ENCODE data around the gene IDH3G. TPM values are rescaled to one million over a fixed set of nuclear protein-coding genes. Genes with fewer than 3 reads are reported as not detected.

Gene IDH3G
- total and polyA plus RNA-seq, 4 donors = 33.3 to 72.5 (median 47.6) TPM

DNA sequence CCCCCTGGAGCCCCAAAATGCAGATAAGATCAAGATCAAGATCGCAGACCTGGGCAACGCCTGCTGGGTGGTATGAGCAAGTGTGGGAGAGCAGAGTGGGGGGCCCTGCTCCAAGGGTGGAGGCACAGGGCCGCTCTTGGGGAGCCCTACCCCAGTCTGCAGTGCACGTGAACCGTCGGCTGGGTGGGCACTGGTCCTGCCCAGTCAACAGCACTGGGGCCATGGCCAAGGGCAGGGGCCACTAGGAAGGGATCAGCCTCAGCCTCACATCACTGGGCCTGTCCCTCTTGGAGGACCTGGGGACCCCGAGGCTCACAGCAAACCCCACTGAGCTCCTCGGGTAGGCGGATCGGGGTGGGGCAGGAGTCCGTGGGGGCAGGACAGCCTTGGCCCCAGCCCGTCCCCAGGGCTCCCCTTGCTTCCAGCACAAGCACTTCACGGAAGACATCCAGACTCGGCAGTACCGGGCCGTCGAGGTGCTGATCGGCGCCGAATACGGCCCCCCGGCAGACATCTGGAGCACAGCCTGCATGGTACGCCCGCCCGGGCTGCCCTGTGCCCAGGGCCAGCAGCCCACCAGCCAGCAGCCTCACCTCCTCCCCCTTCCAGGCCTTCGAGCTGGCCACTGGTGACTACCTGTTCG, 9.7 kb downstream of the IDH3G start:
- intact Hi-C loops (cut with DNase I) = no loop called here
- 88 to 90% methylated on average over 22 to 27 of the region's 27 CpGs for WGBS, 2 donors

DNA sequence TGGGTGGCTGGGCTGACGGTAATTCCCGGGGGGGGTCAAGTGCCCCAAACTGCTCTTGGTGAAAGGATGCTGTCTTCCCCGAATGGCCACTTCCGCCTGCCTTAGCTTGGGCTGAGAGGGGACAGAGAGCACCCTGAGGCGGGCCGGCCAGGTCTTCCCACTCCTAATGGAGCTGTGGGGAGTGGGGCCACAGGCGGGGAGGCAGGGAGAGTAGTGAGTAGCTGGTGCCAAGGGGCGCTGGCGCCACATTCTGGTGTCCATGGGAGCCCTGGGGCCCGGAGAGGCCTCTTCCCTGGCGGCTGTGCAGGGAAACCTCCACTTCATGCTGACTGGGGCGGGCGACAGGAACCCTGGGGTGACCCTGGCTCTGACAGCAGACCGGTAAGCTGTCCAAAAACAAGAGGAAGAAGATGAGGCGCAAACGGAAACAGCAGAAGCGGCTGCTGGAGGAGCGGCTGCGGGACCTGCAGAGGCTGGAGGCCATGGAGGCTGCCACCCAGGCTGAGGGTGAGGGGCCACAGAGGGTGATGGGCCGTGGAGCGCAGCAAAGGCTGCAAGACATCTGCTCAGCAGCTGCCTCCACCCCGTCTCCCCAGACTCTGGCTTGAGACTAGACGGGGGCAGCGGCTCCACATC, 10.7 kb downstream of the IDH3G start:
- Histone ChIP-seq H3K4me3 (ENCODE audit: low read length in 2 of 2) (no peak overlapping the region), H3K27ac (ENCODE audit: low read depth in 1 of 2, low read length in 2 of 2) (no peak overlapping the region), H3K9me3 (ENCODE audit: control insufficient read depth, low read length) (no peaks in the 10 kb centered on the region), H3K27me3 (ENCODE audit: control insufficient read depth in 1 of 2, insufficient read depth in 2 of 2, low read length in 1 of 2) (no peaks in the 10 kb centered on the region), H3K4me1 (ENCODE audit: control insufficient read depth in 1 of 2, insufficient read depth in 2 of 2, low read length in 2 of 2) (no peaks in the 10 kb centered on the region), H3K36me3 (ENCODE audit: control insufficient read depth in 1 of 2, insufficient read depth in 2 of 2, low read length in 1 of 2) (peaks cover 0 to 3% of the 10 kb centered on the region in 2 donors)
- WGBS, 2 donors = 81 to 85% methylated on average over 24 of the region's 24 CpGs
- intact Hi-C loops (cut with DNase I) = no loop called here
- DNase-seq (no peak), ATAC-seq (ENCODE audit: low FRiP score) (no peak)

More for the DNA sequence above, 9.7 kb downstream of the IDH3G start:
- Histone ChIP-seq H3K4me1 (ENCODE audit: control insufficient read depth in 1 of 2, insufficient read depth in 2 of 2, low read length in 2 of 2) (no peaks in the 10 kb centered on the region), H3K4me3 (ENCODE audit: low read length in 2 of 2) (no peak overlapping the region), H3K27ac (ENCODE audit: low read depth in 1 of 2, low read length in 2 of 2) (no peak overlapping the region), H3K36me3 (ENCODE audit: control insufficient read depth in 1 of 2, insufficient read depth in 2 of 2, low read length in 1 of 2) (peaks cover 0 to 3% of the 10 kb centered on the region in 2 donors), H3K27me3 (ENCODE audit: control insufficient read depth in 1 of 2, insufficient read depth in 2 of 2, low read length in 1 of 2) (no peaks in the 10 kb centered on the region), H3K9me3 (ENCODE audit: control insufficient read depth, low read length) (no peaks in the 10 kb centered on the region)
- no peak for ATAC-seq (ENCODE audit: low FRiP score)
- no peak for DNase-seq

DNA sequence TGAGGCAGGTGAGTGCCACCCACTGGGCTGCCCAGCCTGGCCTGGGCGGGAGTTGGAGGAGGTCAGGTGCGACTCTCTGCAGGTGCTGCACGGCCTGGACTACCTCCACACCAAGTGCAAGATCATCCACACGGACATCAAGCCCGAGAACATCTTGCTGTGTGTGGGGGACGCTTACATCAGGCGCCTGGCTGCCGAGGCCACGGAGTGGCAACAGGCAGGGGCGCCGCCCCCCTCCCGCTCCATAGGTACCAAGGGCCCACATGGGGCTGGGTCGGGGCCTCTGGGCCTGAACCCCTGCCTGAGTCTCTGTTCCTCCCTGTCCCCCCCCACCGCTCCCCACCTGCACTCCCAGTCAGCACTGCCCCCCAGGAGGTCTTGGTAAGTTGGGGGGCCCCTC, 11.3 kb downstream of the IDH3G start:
- intact Hi-C loops (cut with DNase I) = no loop called here
- H3K27me3 ChIP-seq (ENCODE audit: control insufficient read depth in 1 of 2, insufficient read depth in 2 of 2, low read length in 1 of 2) = no peaks in the 10 kb centered on the region
- H3K4me1 ChIP-seq (ENCODE audit: control insufficient read depth in 1 of 2, insufficient read depth in 2 of 2, low read length in 2 of 2) = no peaks in the 10 kb centered on the region
- ATAC-seq (ENCODE audit: low FRiP score) (no peak), DNase-seq (no peak)
- H3K27ac ChIP-seq (ENCODE audit: low read depth in 1 of 2, low read length in 2 of 2) = no peak overlapping the region
- WGBS, 2 donors = 90 to 92% methylated on average over 14 of the region's 14 CpGs
- no peaks in the 10 kb centered on the region for H3K9me3 ChIP-seq (ENCODE audit: control insufficient read depth, low read length)
- H3K36me3 ChIP-seq (ENCODE audit: control insufficient read depth in 1 of 2, insufficient read depth in 2 of 2, low read length in 1 of 2) = peaks cover 0 to 3% of the 10 kb centered on the region in 2 donors
- H3K4me3 ChIP-seq (ENCODE audit: low read length in 2 of 2) = no peak overlapping the region

DNA sequence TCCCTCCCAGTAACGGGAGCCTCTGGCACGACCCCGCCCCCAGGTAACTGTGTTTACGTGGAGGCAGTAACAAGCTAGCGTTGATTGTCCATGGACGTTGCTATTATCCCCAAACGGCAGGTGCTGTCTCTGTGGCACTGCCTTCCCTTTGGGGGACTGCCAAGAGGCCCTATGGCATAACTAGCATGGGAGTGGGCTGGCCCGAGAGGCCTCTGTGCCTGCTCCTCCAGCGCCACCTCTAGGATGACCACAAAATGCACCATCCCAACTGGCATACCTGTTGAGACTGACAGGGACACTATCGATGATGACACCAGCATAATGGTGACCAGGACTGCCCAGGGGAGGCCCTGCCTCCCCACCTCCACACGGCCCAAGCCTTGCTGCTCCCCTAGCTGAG, 11.9 kb downstream of the IDH3G start:
- 70 to 71% methylated on average over 11 of the region's 11 CpGs for WGBS, 2 donors
- peaks cover 0 to 3% of the 10 kb centered on the region in 2 donors for H3K36me3 ChIP-seq (ENCODE audit: control insufficient read depth in 1 of 2, insufficient read depth in 2 of 2, low read length in 1 of 2)
- ATAC-seq (ENCODE audit: low FRiP score) (no peak), DNase-seq (no peak)
- no peak overlapping the region for H3K4me3 ChIP-seq (ENCODE audit: low read length in 2 of 2)
- intact Hi-C loops (cut with DNase I) = no loop called here
- H3K27me3 ChIP-seq (ENCODE audit: control insufficient read depth in 1 of 2, insufficient read depth in 2 of 2, low read length in 1 of 2) = no peaks in the 10 kb centered on the region
- H3K9me3 ChIP-seq (ENCODE audit: control insufficient read depth, low read length) = no peaks in the 10 kb centered on the region
- no peak overlapping the region for H3K27ac ChIP-seq (ENCODE audit: low read depth in 1 of 2, low read length in 2 of 2)
- H3K4me1 ChIP-seq (ENCODE audit: control insufficient read depth in 1 of 2, insufficient read depth in 2 of 2, low read length in 2 of 2) = no peaks in the 10 kb centered on the region

DNA sequence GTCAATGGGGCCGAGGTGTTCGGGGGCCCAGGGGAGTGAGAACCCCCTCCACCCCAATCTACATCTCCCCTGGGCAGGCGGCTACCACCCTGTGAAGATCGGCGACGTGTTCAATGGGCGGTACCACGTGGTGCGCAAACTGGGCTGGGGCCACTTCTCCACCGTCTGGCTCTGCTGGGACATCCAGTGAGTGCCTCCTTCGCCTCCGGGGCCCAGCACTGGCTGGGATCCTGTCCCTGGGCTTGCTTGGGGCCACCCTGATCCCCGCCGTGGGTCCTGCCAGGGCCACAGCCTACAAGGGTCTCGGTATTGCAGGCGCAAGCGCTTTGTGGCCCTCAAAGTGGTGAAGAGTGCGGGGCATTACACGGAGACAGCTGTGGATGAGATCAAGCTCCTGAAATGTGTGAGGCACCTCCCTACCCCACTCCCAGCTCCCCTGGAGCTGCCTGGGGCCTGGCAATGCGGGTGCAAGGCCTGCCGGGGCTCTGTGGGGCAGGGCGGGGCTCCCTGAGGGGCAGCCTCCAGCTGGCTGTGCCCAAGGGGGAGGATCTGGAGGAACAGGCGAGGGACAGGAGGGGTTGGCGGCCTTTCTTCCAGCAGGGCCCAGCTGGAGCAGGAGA, 12.6 kb downstream of the IDH3G start:
- intact Hi-C loops (cut with DNase I) = no loop called here
- Histone ChIP-seq H3K4me3 (ENCODE audit: low read length in 2 of 2) (no peak overlapping the region), H3K4me1 (ENCODE audit: control insufficient read depth in 1 of 2, insufficient read depth in 2 of 2, low read length in 2 of 2) (no peaks in the 10 kb centered on the region), H3K9me3 (ENCODE audit: control insufficient read depth, low read length) (no peaks in the 10 kb centered on the region), H3K27ac (ENCODE audit: low read depth in 1 of 2, low read length in 2 of 2) (peak overlapping the region in 1 of 2 donors; percentile 39), H3K27me3 (ENCODE audit: control insufficient read depth in 1 of 2, insufficient read depth in 2 of 2, low read length in 1 of 2) (no peaks in the 10 kb centered on the region), H3K36me3 (ENCODE audit: control insufficient read depth in 1 of 2, insufficient read depth in 2 of 2, low read length in 1 of 2) (peaks cover 0 to 3% of the 10 kb centered on the region in 2 donors)
- DNase-seq (no peak), ATAC-seq (ENCODE audit: low FRiP score) (no peak)
- 65 to 71% methylated on average over 24 of the region's 24 CpGs for WGBS, 2 donors

DNA sequence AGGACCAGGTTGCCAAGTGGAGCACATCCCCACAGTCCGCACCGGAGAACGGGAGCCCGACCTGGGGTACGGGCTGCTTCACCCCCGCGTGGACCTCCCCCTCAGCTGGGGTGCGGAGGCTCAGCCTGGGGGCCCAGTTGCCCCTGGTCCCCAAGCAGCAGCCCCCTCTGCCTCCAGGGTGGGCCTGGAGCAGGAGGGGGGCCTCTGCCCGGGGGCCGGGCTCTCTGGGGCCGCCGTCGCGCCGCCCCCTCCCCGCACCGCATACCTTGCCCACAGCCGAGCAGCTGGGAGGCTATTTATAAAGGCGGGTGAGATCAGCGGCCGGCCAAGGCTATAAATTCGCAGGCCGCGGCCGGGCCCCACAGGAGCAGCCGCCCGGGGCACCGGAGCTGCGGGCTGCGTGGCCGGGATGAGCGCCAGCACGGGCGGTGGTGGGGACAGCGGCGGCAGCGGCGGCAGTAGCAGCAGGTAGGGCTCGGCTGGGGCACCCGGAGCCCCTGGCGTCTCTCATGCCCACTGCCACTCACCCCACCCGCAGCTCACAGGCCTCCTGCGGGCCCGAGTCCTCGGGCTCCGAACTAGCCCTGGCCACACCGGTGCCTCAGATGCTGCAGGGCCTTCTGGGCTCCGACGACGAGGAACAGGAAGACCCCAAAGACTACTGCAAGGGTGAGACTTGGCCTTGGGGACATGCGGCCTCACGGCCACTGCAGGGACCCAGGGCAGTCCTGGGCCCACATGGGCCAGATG, 13.3 kb downstream of the IDH3G start, which contains the start of gene SRPK3:
TSS of gene SRPK3 (plus strand) at position 364 of the 750 bp plus-strand sequence. CDS start at position 410, 46 bp downstream.
- WGBS, 2 donors = 6 to 52% methylated on average over 49 to 52 of the region's 52 CpGs
- no peaks in the 10 kb centered on the region for H3K27me3 ChIP-seq (ENCODE audit: control insufficient read depth in 1 of 2, insufficient read depth in 2 of 2, low read length in 1 of 2)
- ATAC-seq (ENCODE audit: low FRiP score) (peak; percentile 9), DNase-seq (no peak)
- H3K4me1 ChIP-seq (ENCODE audit: control insufficient read depth in 1 of 2, insufficient read depth in 2 of 2, low read length in 2 of 2) = no peaks in the 10 kb centered on the region
- H3K9me3 ChIP-seq (ENCODE audit: control insufficient read depth, low read length) = no peaks in the 10 kb centered on the region
- H3K4me3 ChIP-seq (ENCODE audit: low read length in 2 of 2) = no peak within 1 kb of the TSS
- peaks cover 0 to 3% of the 10 kb centered on the region in 2 donors for H3K36me3 ChIP-seq (ENCODE audit: control insufficient read depth in 1 of 2, insufficient read depth in 2 of 2, low read length in 1 of 2)
- H3K27ac ChIP-seq (ENCODE audit: low read depth in 1 of 2, low read length in 2 of 2) = peak within 1 kb of the TSS in 1 of 2 donors; percentile 39
- intact Hi-C loops (cut with DNase I) = no loop called here

DNA sequence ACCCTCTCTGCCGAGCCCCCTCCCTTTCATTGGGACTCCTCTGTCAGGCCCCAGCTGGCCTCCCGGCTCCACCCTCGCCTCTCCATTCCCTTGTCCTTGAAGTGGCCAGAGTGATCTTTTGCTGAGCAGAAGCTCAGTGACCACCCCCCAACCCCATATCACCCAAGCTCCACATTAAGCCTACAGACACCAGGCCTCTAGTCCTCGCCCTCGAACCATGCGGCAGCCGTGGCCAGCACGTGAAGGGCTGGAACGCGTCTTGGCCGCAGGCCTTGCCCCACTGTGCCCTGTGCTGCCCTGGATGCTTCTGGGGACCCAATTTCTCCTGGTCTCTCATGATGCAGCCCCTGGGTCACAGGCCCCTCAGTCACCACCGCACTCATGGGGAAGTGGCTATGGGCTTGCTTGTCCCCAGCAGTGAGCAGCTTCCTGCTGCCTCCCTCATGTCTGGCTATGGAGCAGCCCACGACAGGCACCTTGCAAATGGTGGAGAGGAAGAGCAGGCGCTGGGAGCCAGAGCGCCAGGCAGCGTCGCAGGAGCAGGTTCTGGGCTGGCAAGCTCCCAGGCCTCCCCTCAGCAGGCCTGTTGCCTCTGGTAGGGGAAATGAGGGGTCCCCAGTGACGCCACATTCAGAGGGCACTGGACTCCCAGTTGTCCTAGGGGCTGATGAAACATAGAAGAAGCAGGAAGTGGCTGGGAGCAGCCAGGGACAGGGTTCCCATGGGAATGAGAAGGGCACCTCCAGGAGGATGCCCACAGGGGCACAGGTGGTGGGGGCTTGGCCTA, 14.1 kb downstream of the IDH3G start:
- Histone ChIP-seq H3K27me3 (ENCODE audit: control insufficient read depth in 1 of 2, insufficient read depth in 2 of 2, low read length in 1 of 2) (no peaks in the 10 kb centered on the region), H3K4me3 (ENCODE audit: low read length in 2 of 2) (no peak overlapping the region), H3K9me3 (ENCODE audit: control insufficient read depth, low read length) (no peaks in the 10 kb centered on the region), H3K27ac (ENCODE audit: low read depth in 1 of 2, low read length in 2 of 2) (peak overlapping the region in 1 of 2 donors; percentile 29), H3K36me3 (ENCODE audit: control insufficient read depth in 1 of 2, insufficient read depth in 2 of 2, low read length in 1 of 2) (no peaks in the 10 kb centered on the region), H3K4me1 (ENCODE audit: control insufficient read depth in 1 of 2, insufficient read depth in 2 of 2, low read length in 2 of 2) (no peaks in the 10 kb centered on the region)
- intact Hi-C loops (cut with DNase I) = no loop called here
- 78 to 82% methylated on average over 18 of the region's 18 CpGs for WGBS, 2 donors
- ATAC-seq (ENCODE audit: low FRiP score) (no peak), DNase-seq (no peak)

DNA sequence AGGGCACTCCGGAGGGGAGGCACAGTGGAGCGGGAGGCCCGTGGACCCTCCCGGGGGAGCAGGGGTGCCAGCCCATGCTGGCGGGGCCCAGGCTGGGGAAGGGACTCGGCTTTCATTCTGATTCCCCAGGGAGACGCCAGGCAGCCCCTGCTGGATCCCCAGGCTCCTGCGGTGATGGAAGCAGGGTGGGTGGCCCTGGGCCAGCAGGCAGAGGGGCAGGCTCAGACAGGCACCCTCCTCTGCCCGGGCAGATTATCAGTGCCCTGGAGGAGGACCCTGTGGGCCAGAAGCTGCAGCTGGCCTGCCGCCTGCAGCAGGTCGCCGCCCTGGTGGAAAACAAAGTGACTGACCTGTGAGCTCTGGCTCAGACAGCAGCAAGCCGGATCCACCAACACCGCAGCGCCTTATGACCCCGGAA, 15.5 kb downstream of the IDH3G start:
- Histone ChIP-seq H3K27ac (ENCODE audit: low read depth in 1 of 2, low read length in 2 of 2) (no peak overlapping the region), H3K4me1 (ENCODE audit: control insufficient read depth in 1 of 2, insufficient read depth in 2 of 2, low read length in 2 of 2) (no peaks in the 10 kb centered on the region), H3K4me3 (ENCODE audit: low read length in 2 of 2) (no peak overlapping the region), H3K9me3 (ENCODE audit: control insufficient read depth, low read length) (no peaks in the 10 kb centered on the region), H3K36me3 (ENCODE audit: control insufficient read depth in 1 of 2, insufficient read depth in 2 of 2, low read length in 1 of 2) (no peaks in the 10 kb centered on the region), H3K27me3 (ENCODE audit: control insufficient read depth in 1 of 2, insufficient read depth in 2 of 2, low read length in 1 of 2) (no peaks in the 10 kb centered on the region)
- intact Hi-C loops (cut with DNase I) = no loop called here
- DNase-seq = peak in 1 of 2 donors; percentile 45
- no peak for ATAC-seq (ENCODE audit: low FRiP score)
- 70 to 73% methylated on average over 15 to 16 of the region's 16 CpGs for WGBS, 2 donors
